OCI-LY3 (cell line): ENCODE results near the gene TJP1.

ENCODE experiments used
- H2AFZ ChIP-seq: fragments of 200-600, 300-600 bp; shearing (Covaris generic); 2 replicates; pipeline ENCODE4 v1.6.0; 2014; ENCODE audit warnings: antibody characterized with exemption, low read depth, low read length
- H3K27ac ChIP-seq: fragments of 200-600, 300-600 bp; sonication (generic); 2 replicates; pipeline ENCODE4 v1.5.1; 2014; ENCODE audit warnings: mild to moderate bottlenecking, low read length, moderate library complexity, mixed read lengths
- H3K27me3 ChIP-seq: fragments of 200-600, 300-600 bp; sonication (generic); 2 replicates; pipeline ENCODE4 v1.6.1; 2014; ENCODE audit warnings: low read depth, low read length, mixed read lengths
- H3K36me3 ChIP-seq: fragments of 200-600, 300-600 bp; sonication (generic); replicated peaks from 2 replicates; pipeline ENCODE3; 2014; ENCODE audit warnings: low read depth, low read length, mixed read lengths
- H3K4me1 ChIP-seq: fragments of 300-600, 200-600 bp; sonication (generic); 2 replicates; pipeline ENCODE4 v1.6.1; 2014; ENCODE audit warnings: low read length, mixed read lengths
- H3K4me2 ChIP-seq: fragments of 200-600, 300-600 bp; sonication (generic); 2 replicates; pipeline ENCODE4 v1.6.1; 2014; ENCODE audit warnings: low read length, mixed read lengths
- H3K4me3 ChIP-seq: fragments of 300-600, 200-600 bp; sonication (generic); 2 replicates; pipeline ENCODE4 v1.5.1; 2014; ENCODE audit warnings: antibody characterized with exemption, mild to moderate bottlenecking, low read length, moderate library complexity
- H3K79me2 ChIP-seq: fragments of 300-600, 200-600 bp; shearing (Covaris generic); 2 replicates; pipeline ENCODE4 v1.6.1; 2014; ENCODE audit warnings: mild to moderate bottlenecking, low read length, mixed read lengths
- H3K9ac ChIP-seq: fragments of 300-600, 200-600 bp; shearing (Covaris generic); 2 replicates; pipeline ENCODE4 v1.6.0; 2014; ENCODE audit warnings: mild to moderate bottlenecking, low read length, moderate library complexity
- H3K9me3 ChIP-seq: fragments of 200-600, 300-600 bp; shearing (Covaris generic); 2 replicates; pipeline ENCODE4 v1.6.1; 2014; ENCODE audit warnings: low read length, mixed read lengths; ENCODE audit not compliant: insufficient read depth
- H4K20me1 ChIP-seq: fragments of 200-600, 300-600 bp; sonication (generic); 2 replicates; pipeline ENCODE4 v1.6.1; 2016; ENCODE audit warnings: low read length, mixed read lengths; ENCODE audit not compliant: insufficient read depth
- EZH2phosphoT487 ChIP-seq: fragments of 200-600 bp; shearing (Covaris generic); IDR thresholded peaks from 2 replicates; pipeline ENCODE4 v1.6.1; 2018; ENCODE audit warnings: antibody characterized with exemption, mixed run types, low read depth
- TF ChIP-seq, protein P1 (sequence below): fragments of 200-600, 300-600 bp; sonication (generic); IDR thresholded peaks from 2 replicates; pipeline ENCODE4 v1.5.1; 2014; ENCODE audit warnings: antibody characterized with exemption, low read length, low read depth

TJP1 gene

DNA sequence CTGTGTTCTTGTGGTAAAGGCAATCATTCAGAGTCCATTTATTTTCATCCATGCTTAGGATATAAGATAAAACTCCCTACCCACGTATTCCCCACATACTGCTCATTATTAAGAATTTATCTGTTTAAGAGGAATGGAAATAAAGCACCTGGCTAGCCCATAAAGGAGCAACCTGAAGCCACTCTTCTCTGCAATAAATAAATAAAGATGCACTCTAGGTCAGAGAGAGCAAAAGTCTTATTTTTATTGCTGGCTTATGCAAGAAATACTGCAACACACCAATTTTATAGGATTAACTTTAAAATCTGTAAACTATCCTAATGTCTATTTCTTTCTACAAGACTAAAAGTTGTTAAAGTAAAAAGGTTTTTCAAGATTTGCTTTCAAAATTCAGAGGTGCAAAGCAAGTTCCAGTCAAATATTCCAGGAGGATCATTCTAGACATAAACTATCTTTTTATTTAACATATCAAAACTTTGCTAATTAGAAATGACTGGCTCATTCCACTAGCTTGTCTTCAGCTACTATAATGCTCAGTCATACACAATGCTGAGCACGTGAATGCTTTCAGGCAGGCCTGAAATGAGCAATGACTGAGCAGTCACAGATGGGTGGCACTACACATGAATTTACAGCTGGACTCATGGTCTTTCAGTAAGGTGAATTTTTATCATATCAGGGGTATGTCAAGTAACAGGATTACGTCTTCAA is 7.1 kb downstream of the TJP1 start:
- Histone ChIP-seq H3K4me1 (no peaks in the 10 kb centered on the region), H4K20me1 (no peaks in the 10 kb centered on the region), H3K27ac (no peak overlapping the region), H2AFZ (no peak overlapping the region), H3K27me3 (peaks cover 57% of the 10 kb centered on the region), H3K9ac (no peak overlapping the region), H3K4me2 (no peak overlapping the region), H3K36me3 (no peaks in the 10 kb centered on the region), H3K79me2 (no peaks in the 10 kb centered on the region), H3K9me3 (no peaks in the 10 kb centered on the region), H3K4me3 (no peak overlapping the region)
- TF ChIP-seq, protein P1, sequence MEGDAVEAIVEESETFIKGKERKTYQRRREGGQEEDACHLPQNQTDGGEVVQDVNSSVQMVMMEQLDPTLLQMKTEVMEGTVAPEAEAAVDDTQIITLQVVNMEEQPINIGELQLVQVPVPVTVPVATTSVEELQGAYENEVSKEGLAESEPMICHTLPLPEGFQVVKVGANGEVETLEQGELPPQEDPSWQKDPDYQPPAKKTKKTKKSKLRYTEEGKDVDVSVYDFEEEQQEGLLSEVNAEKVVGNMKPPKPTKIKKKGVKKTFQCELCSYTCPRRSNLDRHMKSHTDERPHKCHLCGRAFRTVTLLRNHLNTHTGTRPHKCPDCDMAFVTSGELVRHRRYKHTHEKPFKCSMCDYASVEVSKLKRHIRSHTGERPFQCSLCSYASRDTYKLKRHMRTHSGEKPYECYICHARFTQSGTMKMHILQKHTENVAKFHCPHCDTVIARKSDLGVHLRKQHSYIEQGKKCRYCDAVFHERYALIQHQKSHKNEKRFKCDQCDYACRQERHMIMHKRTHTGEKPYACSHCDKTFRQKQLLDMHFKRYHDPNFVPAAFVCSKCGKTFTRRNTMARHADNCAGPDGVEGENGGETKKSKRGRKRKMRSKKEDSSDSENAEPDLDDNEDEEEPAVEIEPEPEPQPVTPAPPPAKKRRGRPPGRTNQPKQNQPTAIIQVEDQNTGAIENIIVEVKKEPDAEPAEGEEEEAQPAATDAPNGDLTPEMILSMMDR, result no peak
- TF ChIP-seq EZH2phosphoT487, result no peak

GRCh38 chr15:29813009-29813408 is 9.3 kb downstream of the TJP1 start:
- Histone ChIP-seq H4K20me1 (no peaks in the 10 kb centered on the region), H3K4me3 (no peak overlapping the region), H3K36me3 (no peaks in the 10 kb centered on the region), H3K27me3 (peaks cover 59% of the 10 kb centered on the region), H2AFZ (no peak overlapping the region), H3K9me3 (no peaks in the 10 kb centered on the region), H3K4me1 (no peaks in the 10 kb centered on the region), H3K27ac (no peak overlapping the region), H3K4me2 (no peak overlapping the region), H3K9ac (no peak overlapping the region), H3K79me2 (no peaks in the 10 kb centered on the region)
- no peak for TF ChIP-seq EZH2phosphoT487
- TF ChIP-seq, protein P1, result no peak

- H3K79me2 ChIP-seq, result no peaks in the 10 kb centered on the region
These were observed 9.9 kb downstream of the TJP1 start for GRCh38 chr15:29812384-29812694.

GRCh38 chr15:29811691-29812383 is 10.4 kb downstream of the TJP1 start:
- H3K4me1 ChIP-seq, result no peaks in the 10 kb centered on the region
- H3K4me3 ChIP-seq, result no peak overlapping the region
- no peaks in the 10 kb centered on the region for H3K9me3 ChIP-seq
- no peak overlapping the region for H3K9ac ChIP-seq
- no peaks in the 10 kb centered on the region for H4K20me1 ChIP-seq
- H3K79me2 ChIP-seq, result no peaks in the 10 kb centered on the region
- H3K27me3 ChIP-seq, result peaks cover 66% of the 10 kb centered on the region
- no peak overlapping the region for H3K27ac ChIP-seq
- TF ChIP-seq, protein P1, result no peak
- no peak for TF ChIP-seq EZH2phosphoT487
- no peaks in the 10 kb centered on the region for H3K36me3 ChIP-seq
- H3K4me2 ChIP-seq, result no peak overlapping the region
- no peak overlapping the region for H2AFZ ChIP-seq

More at GRCh38 chr15:29812384-29812694, 9.9 kb downstream of the TJP1 start:
- H3K36me3 ChIP-seq, result no peaks in the 10 kb centered on the region
- no peaks in the 10 kb centered on the region for H3K4me1 ChIP-seq
- H3K9ac ChIP-seq, result no peak overlapping the region
- no peak overlapping the region for H3K27ac ChIP-seq
- H3K27me3 ChIP-seq, result peaks cover 61% of the 10 kb centered on the region
- no peak overlapping the region for H3K4me2 ChIP-seq
- no peaks in the 10 kb centered on the region for H3K9me3 ChIP-seq
- no peak overlapping the region for H2AFZ ChIP-seq
- H4K20me1 ChIP-seq, result no peaks in the 10 kb centered on the region
- TF ChIP-seq EZH2phosphoT487, result no peak
- TF ChIP-seq, protein P1, result no peak
- no peak overlapping the region for H3K4me3 ChIP-seq
